Measurements from ENCODE around the gene NHEJ1.

DNA sequence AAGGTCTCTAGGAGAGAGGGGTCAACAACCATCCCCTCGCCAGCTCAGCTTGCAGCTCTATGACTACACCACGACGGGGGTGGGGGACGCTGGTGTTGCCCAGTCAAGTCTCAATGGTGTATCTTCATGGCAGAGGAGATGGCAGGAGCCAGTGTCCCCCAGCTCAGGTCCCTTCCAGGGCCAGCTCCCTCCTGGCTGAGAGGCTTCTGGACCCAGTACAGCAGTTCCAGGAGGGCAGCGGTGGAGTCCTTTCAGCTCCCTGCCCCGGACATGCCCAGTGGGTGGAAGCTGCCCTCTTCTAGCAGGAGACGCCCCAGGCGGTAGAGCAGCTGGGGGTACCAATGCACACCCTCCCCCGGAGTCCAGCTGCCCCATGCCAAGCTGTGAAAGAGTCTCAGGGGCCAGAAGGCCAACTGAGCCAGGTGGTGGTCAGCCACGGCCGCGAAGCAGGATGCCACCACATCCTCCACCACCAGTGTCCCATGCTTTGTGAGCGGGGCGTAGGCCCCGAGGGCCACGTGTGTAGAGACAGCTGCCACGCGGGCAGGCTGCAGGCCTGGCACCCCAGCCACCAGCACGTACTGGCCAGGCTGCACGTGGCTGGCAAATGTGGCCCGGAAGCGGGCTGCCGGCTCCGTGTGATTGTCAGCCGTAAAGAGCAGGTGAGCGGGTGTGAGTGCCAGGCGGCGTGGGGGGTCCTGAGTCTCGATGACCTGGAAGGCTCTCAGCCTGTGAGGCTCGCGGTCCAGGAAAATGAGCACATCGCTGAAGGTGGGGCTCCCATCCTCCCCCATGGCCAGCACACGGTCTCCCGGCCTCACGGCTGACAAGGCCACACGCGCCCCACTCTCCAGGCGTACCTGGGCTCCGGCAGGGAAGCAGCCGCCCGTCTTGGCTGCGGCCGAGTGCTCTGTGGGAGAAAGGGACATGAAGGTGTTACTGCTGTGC lies 105.4 kb downstream of the NHEJ1 start:
- TF ChIP-seq POLR2A (IDR thresholded peaks at IDR 0.05; ENCODE audit: low read depth, low read length) (no peak), TAF1 (IDR thresholded peaks at IDR 0.05; ENCODE audit: low read depth, low read length) (no peak), POLR2AphosphoS5 (IDR thresholded peaks at IDR 0.05; ENCODE audit: low read depth, low read length) (no peak)

All from GM12891 (cell line).